ENCODE results near the gene FXYD3.
"Not testable (repeated sequence)": the region's sequence is repeated elsewhere in the genome, so short reads cannot be mapped to it uniquely, and the experiment has no call there.

FXYD3 gene

DNA sequence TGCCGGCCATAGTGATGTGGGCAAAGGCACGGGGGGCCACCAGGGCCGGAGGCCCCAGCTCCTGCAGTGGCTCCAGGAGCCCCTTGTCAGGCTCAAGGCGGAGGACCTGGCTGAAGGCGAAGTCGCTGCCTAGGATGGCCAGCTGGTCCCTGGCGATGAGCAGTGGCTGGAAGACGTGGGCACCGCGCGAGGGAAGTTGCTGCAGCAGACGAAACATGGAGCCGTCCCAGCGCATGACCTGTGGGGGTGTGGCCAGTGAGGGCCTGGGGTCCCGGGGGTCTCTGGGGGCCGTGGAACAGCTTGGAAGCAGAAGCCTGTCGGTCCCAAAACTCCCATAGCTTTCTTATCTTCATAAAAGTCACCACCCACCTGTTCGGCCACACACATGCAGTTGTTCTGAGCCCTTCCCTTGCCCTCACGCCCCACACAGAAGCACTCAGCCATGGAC is 9.7 kb downstream of the FXYD3 start:
- DNase-seq (ENCODE audit: low read depth), result no peak

DNA sequence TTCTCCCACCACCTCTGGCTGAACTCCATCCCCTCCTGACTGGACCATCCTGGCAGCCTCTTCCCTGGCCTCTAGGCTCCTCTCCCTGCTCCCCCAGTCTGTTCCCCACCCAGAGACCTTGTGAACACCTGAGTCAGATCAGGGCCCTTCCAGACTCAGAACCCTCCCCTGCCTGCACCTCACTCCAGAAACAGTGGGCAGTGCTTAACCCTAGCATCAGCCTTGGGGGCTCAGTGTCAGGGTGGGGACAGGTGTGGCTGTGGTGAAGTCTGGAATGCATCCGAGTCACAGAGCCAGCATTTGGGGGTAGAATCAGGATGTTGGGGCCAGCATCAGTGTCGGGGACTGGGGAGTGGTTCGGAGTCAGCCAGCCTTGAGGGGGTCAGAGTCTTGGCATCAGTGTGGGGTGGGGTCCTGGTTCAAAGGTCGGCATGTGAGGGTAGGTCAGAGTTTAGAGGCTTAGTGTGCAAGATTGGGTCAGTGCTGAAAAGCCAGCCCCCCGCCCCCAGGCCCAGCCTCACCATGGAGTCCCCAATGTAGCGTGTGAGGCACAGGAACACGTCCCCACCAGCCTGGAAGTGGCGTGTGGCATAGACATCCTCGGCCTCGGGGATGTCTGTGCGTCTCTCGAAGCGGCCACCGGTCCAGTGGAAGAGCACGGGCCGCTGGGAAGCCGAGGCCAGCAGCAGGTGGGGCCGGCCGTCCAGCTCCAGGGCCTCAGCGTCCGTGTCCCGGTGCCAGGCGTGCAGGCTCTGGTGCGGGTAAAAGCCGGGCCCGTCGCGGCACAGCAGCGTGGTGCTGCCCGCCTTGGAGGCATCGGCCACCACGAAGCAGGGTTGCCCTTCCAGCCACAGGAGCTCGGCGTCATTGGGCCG is 10.4 kb downstream of the FXYD3 start:
- no peak for DNase-seq (ENCODE audit: low read depth)

DNA sequence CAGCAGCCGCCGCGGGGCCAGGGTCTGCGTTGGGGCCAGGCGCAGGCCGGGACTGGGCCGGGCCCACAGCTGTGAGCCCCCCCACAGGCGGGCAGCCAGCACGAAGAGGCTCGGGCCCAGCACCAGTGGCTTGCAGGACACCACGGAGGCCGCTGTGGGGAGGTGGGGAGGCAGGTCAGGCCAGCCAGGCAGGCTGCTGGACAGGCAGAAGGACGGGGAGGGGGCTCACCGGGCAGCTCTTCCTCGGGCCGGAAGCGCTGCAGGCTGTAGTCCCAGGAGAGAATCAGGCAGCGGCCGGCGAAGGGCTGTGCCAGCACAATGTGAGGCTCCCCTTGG is 11.0 kb downstream of the FXYD3 start:
- no peak for DNase-seq (ENCODE audit: low read depth)

DNA sequence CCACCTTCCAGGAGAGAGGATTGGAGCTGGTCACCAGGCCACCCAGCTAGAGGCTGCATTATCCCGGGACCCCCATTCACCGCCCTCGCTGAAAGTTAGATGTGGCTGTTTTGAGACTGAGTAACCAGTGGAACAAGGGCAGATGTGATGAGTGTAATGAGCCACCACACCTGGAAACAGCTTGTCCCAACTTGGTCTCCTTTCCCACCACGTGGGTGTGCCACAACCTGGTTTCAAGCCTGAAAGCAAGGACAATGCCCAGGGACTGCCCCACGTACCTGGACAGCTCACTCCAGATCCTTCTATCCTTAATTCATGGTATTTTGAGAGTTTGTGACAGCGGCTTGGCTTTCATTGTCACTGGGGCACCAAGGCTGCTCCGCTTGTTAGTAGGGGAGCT is 12.2 kb downstream of the FXYD3 start:
- no peak for DNase-seq (ENCODE audit: low read depth)

DNA sequence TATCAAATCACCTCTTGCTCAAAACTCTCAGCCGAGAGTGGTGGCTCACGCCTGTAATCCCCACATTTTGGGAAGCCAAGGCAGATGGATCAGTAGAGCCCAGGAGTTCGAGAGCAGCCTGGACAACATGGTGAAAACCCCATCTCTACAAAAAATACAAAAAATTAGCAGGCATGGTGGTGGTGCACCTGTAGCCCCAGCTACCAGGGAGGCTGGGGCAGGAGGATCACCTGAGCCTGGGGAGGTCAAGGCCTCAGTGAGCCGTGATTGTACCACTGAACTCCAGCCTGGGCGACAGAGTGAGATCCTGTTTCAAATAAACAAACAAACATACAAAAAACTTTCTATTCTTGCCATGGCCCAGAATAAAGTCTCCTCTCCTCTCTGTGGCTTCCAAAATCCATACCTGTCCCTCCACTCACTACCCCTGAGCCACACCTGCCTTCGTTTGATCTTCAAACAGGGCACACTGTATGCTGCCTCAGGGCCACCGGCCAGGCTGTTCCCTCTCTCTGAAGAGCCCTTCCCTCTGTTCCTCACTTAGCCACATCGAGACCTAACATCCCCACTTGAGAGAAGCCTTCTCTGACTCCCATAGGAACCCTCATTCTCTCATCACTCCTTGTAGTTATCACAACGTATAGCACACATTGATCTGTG is 12.9 kb downstream of the FXYD3 start:
- DNase-seq (ENCODE audit: low read depth), result no peak

DNA sequence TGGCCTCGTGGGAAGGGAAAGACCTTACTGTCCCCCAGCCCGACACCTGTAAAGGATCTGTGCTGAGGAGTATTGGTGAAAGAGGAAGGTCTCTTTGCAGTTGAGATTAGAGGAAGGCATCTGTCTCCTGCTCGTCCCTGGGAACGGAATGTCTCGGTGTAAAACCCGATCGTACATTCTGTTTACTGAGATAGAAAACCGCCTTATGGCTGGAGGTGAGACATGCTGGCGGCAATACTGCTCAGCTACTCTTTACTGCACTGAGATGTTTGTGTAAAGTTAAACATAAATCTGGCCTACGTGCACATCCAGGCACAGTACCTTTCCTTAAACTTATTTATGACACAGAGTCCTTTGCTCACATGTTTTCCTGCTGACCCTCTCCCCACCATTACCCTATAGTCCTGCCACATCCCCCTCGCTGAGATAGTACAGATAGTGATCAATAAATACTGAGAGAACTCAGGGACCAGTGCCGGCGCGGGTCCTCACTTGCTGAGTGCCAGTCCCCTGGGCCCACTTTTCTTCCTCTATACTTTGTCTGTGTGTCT is 14.2 kb downstream of the FXYD3 start:
- not testable (repeated sequence) for DNase-seq (ENCODE audit: low read depth)

DNA sequence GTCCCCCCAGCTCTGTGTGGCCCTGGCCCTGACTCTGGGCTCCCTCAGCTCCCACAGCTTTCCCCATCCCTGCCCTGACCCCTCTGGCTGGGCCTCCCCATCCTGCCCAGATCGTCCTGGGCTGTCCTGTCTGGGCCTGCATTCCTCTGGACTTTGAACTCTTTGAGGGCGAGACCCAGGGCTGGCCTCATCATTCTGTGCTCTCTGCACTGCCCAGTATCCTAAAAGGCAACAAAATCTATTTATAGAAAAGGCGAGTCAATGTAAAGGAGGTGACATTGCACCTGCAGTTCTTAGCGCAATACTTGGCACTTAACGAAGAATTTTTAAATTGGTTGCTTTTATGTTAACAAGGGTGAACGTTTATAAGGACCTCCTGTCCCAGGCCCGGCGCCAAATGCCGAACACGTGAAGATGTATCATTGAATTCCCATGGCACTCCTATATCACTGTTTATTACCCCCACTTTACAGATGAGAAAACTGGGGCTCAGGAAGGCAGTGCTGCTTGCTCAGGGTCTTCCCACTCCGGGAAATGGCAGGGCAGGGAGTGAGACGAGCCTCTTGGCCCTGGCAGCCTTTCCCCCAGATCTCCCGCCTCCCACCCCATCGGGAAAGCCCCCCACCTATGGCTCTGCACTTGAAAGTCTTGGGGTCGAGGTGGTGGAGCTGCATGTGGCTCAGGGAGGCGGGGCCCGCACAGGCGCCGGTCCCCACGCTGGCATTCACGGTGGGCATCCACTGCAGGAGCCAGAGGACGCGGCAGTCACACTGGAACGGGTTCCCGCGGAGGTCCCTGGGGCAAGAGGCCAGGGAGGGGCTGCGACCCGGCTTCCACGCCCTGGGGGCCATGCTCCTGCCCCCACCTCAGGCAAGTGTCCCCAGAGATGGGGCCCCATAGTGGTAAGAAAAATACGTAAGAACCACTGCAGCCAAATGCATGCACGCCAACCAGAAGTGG is 15.4 kb downstream of the FXYD3 start:
- DNase-seq (ENCODE audit: low read depth), result no peak

DNA sequence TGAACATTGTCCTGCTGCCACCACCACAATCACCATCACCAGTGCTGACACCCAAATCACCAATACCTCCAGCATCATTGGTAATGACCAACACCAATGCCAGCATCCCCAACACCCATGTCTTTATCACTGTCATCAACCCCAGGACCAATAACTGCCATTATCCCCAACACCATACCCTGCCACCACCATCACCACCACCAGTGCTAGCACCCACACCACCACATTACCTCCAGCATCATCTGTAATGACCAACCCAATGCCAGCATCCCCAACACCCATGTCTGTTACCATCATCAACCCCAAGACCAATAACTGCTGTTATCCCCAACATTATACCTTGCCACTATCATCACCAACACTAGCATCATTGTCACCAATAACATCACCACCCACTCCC is 16.6 kb downstream of the FXYD3 start:
- no peak for DNase-seq (ENCODE audit: low read depth)

DNA sequence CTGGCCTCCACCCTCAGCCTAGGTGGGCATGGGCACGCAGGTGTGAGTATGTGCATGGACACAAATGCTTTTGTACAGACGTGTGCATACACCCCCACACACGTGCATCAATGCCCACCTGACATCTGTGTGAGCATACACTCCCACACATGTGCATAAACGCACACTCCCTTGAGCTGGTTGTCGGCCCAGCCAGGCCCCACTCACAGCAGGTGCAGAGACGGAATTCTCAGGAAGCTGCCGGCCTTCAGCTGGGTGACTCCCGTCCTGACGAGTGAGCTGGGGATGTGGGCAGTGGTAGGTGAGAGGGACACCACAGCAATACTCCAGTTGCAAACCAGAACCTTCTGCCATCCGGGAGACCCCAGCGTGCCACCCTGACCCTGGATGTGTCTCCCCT is 18.2 kb downstream of the FXYD3 start:
- DNase-seq (ENCODE audit: low read depth), result no peak

DNA sequence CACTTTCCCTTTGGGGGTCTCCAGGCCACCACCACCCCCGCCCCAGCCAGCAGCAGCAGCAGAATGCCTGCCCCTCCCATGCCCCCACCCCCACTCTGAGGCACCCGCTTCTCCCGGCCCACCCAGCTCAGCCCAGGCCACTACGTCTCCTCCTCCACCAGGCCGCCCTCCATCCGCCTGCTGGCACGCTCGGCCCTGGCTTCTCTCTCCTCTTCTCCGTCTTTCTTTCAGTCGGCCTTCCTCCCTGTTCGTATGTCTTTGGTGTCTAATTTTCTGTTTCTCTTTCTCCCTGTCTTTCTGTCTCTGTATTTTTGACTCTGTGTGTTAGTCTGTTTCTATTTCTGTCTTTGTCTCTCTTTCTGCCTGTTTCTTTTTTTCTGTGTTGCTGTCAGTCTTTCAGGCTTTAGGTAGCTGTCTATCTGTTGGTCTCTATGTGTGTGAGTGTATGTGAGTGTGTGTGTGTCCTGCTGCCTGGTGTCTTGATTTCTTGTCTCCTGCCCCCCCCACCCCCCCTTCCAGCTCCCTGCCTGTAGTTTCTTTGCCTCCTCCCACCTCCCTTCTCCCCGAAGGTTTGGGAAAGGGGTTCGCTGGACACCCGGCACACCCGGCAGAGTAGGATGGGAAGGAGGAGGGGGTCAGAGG is 19.1 kb downstream of the FXYD3 start, which contains the start of gene LGI4:
Gene LGI4, minus strand, starts transcription at position 459 of the 642 bp plus-strand sequence. Its CDS starts 379 bp downstream, at position 80.
- no peak for DNase-seq (ENCODE audit: low read depth)

DNA sequence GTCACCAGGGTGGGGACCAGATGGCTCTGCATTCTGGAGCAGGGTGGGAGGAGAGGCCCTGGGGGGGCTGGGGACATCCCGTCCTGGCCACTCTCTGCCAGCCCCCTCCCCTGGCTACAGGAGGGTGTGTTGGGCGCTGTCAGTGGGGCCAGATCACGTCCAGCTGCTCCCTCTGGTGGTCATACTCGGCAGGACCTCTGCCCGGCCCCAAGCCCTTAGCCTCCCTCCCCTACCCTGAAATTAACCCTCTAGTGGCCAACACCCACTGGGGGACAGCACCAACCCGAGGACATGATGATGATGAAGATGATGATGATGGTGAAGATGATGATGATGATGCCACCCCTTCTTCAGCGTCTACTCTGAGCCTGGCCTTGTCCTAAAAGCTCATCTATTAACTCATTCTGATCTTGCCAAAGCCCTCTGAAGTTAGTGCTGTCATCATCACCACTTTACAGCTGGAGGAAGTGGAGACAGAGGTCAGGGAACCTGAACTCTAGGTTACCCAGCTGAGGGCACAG is 19.8 kb downstream of the FXYD3 start:
- DNase-seq (ENCODE audit: low read depth), result no peak

DNA sequence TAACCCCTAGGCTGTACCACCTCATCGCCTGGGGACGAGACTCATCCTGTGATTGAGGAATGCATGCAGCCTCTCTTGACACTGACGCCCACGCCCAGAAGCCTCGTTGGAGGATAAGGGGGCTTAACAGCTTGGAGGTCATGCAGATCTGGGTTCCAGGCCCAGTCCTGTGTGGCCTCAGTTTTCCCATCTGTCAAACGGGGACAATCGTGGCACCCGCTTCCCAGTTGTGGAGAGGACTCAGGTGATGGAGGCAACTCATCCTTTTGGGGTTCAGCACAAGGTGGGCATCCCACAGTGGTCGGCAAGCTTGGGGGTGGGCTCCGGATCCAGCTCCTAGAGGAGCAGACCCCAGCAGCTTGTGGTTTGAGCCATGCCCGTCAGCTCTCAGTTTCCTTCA is 20.6 kb downstream of the FXYD3 start:
- DNase-seq (ENCODE audit: low read depth), result no peak

DNA sequence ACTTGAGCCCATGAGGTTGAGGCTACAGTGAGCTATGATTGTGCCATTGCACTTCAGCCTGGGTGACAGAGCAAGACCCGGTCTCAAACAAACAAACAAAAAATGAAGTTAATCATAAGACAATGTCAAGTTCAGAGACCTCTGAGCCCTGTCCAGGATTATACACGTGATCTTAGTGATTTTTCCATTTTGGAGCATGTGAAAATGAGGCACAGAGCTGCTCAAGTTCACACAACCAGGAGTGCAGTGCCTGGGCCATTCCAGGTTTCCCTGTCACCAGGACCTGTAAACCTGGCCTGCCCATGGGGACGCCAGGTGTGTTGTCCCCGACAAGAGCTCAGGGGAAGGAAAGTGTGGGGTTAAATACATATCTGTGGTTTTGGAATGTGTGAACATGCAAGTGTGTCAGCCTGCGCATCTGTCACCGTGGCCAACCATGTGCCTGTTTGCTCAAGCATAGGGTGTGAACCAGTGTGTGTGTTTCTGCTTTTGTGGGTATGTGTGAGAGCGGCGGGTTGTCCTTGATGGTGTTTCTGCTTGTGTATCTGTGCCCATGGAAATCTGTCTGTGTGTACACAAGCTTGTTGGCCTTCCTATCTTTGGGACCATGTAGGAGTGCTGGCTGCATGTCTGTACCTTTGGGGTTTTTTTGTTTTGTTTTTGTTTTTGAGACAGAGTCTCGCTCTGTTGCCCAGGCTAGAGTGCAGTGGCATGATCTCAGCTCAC is 21.5 kb downstream of the FXYD3 start:
- no peak for DNase-seq (ENCODE audit: low read depth)

DNA sequence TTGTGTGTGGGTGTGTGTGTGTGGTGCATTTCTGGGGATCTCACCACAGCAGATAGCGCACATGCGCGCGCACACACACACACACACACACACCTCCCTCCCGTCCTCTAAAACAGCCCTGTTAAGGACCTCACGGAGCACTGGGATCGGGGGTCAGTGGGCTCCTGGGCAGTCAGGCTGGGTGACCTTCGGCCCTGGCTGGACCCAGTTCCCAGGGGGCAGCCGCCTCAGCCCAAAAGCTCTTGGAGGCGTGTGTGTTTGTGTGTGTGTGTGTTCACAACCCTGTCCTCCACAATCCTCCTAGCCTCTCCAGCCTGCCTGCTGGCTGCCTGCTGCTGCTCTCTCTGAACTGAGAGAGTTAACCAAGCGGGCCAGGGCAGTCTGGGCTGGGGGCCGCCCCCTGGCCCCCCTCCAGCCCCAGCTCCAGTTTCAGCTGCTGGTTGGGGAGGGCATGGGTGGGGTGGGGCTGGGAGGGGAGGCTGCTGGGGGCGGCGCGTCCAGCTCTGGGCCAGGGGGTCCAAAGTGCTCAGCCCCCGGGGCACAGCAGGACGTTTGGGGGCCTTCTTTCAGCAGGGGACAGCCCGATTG is 22.8 kb downstream of the FXYD3 start, which contains the start of gene FXYD1:
Gene FXYD1, plus strand, starts transcription at position 520 of the 588 bp plus-strand sequence. CDS start 1,256 bp downstream, outside the sequence.
- DNase-seq (ENCODE audit: low read depth), result no peak

DNA sequence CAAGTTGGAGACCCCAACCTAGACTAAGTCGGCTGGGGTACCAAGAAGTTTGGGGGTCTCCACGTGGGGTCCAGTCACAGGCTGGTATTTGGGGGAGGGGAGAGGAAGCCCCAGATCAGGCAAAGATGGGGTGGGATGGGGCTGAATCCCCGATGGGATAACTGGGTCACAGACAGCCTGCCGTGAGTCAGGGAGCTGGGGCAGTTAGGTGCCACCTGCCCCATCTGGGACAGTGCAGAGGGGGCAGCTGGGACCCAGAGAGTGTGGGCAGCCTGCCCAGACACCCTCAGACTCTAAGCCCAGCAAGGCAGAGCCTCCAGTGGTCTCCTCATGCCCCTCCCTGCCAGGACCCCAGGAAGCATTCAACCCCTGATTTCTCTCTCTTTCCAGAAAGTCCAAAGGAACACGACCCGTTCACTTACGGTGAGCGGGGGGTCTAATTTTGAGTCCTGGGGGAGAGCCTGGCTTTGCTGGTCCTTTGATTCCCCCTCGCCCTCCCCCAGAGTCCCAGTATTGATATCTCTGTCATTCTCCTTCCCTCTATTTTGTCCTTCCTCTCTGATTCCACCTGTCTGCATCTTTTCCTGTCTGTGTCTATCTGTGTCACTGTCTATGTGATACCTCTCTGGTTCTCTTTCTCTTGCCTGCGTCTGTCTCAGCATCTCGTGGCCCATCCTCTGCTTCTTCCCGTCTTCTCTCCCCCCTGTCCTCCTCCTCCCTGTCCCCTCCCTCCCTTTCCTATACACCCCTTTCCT is 24.8 kb downstream of the FXYD3 start:
- no peak for DNase-seq (ENCODE audit: low read depth)

DNA sequence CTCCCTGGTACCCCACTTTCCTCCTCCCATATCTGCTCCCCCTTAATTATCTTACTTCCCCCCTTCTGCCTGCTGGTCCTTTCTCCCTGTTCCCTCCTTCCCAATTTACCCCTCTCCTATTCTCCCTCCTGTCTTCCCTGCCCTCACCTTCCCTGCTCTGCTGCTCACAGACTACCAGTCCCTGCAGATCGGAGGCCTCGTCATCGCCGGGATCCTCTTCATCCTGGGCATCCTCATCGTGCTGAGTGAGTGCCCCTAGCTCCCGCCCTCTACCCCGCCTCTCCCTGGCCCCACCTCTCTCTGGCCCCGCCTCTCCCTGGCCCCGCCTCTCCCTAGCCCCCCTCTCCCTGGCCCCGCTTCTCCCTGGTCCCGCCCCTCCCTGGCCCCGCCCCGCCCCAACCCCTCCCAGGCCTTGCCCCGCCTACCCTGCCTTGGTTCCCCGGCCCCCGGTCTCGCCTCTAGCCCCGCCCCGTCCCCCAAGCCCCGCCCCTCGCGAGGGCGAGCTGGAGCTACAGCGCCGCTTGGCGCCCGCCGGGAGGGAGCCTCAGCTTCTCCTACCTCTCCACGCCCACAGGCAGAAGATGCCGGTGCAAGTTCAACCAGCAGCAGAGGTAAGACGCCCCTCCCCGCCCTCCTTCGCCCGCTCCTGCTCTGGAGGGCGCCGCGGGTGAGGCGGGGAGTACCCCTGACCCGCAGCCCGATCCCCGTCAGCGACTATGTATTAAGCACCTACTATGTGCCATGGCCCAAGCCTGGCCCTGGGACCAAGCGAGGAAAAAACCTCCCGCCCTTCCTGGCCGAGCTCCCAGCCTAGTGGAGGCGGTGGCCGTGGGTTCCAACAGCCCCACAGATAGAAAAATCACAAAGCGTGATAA is 25.6 kb downstream of the FXYD3 start:
- peak; percentile 91 for DNase-seq (ENCODE audit: low read depth)

DNA sequence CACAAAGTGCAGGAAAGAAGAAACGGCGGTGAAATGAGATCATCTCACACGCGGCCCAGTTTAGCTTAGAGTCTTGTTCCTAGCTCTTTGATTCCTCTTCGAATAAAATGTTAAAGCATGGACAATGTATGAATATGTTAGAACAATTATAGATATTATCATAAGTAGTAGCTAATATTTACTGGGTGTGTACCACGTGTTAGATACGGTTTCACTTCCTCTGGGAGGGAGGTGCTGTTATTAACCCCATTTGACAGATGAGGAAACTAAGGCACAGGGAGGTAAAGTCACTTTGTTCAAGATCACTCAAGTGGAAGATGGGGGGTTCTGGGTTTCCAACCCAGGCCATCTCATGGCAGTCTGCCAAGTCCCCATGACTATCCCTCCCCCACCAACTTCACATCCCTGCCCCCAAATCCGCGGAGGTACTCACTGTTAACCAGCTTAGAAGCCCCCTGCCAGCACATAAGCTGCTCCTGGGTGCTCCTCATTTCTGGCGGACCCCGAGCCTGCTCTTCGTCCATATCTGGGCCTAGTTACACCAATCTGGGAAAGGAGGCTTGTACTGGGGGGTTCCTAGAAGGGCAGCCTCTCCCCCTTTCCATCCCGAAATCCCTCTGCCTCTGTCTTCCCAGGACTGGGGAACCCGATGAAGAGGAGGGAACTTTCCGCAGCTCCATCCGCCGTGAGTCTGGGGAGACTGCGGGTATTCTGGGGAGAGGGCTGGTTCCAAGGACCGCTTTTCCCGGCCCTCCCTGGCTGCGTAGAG is 26.4 kb downstream of the FXYD3 start:
- DNase-seq (ENCODE audit: low read depth), result no peak
